Measurements from ENCODE around the gene KCNK4.
A peak's percentile ranks its signal among the peaks of the same experiment; 100 is the strongest.

KCNK4 gene

GRCh38 chr11:64340671-64341335 lies 49.7 kb downstream of the KCNK4 start:
- DNase-seq (ENCODE audit: low read depth in 2 of 2): no peak
- TF ChIP-seq, protein P1, sequence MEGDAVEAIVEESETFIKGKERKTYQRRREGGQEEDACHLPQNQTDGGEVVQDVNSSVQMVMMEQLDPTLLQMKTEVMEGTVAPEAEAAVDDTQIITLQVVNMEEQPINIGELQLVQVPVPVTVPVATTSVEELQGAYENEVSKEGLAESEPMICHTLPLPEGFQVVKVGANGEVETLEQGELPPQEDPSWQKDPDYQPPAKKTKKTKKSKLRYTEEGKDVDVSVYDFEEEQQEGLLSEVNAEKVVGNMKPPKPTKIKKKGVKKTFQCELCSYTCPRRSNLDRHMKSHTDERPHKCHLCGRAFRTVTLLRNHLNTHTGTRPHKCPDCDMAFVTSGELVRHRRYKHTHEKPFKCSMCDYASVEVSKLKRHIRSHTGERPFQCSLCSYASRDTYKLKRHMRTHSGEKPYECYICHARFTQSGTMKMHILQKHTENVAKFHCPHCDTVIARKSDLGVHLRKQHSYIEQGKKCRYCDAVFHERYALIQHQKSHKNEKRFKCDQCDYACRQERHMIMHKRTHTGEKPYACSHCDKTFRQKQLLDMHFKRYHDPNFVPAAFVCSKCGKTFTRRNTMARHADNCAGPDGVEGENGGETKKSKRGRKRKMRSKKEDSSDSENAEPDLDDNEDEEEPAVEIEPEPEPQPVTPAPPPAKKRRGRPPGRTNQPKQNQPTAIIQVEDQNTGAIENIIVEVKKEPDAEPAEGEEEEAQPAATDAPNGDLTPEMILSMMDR (IDR thresholded peaks at IDR 0.05; ENCODE audit: low read depth, low read length): no peak
- H3K4me3 ChIP-seq (replicated peaks in 1 of 2; ENCODE audit: low read depth in 2 of 2, low read length in 2 of 2): no peak overlapping the region

GRCh38 chr11:64341429-64341828 lies 50.3 kb downstream of the KCNK4 start:
- H3K4me3 ChIP-seq (replicated peaks in 1 of 2; ENCODE audit: low read depth in 2 of 2, low read length in 2 of 2): no peak overlapping the region
- TF ChIP-seq, protein P1 (IDR thresholded peaks at IDR 0.05; ENCODE audit: low read depth, low read length): no peak
- no peak for DNase-seq (ENCODE audit: low read depth in 2 of 2)

DNA sequence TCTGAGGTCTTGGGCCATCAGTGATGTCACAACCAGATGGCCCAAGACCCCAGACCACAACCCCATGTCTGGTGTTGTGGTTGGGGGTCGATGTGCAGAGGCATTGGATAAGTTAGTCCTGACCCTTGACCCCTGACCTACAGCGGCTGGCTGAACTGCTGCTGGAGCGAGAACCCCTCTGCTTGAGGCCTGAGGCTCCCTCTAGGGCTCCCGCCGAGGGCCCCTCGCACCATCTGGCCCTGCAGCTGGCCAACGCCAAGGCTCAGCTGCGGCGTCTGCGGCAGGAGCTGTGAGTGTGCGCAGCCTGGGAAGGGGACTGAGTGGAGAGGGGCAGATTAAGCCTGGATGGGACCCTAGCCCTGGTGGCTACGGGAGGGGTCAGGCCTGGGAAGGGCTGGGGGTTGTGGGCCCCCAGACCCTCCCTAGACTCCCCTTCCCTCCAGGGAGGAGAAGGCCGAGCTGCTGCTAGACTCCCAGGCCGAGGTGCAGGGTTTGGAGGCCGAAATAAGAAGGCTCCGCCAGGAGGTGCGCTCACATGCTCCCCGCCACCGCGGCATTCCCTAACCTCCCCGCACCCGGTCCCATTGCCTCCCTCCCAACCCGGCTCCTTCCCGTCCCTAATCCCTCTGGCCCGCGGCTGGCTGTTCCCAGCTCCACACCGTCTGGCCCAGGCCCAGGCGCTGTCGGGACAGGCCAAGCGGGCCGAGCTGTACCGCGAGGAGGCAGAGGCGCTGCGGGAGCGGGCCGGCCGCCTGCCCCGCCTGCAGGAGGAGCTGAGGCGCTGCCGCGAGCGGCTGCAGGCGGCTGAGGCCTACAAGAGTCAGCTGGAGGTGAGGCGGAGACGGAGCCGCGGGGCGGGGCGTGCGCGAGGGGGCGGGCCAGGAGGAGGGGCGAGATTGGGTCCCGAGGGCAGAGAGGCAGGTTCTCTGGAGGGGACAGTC lies 51.0 kb downstream of the KCNK4 start:
- DNase-seq (ENCODE audit: low read depth in 2 of 2): peak; percentile 87 to 91
- peak overlapping the region; percentile 33 to 48 for H3K4me3 ChIP-seq (replicated peaks in 1 of 2; ENCODE audit: low read depth in 2 of 2, low read length in 2 of 2)
- TF ChIP-seq, protein P1 (IDR thresholded peaks at IDR 0.05; ENCODE audit: low read depth, low read length): no peak

GRCh38 chr11:64342869-64343745 lies 52.0 kb downstream of the KCNK4 start:
- DNase-seq (ENCODE audit: low read depth in 2 of 2): no peak
- peak overlapping the region in 1 of 2 donors; percentile 34 for H3K4me3 ChIP-seq (replicated peaks in 1 of 2; ENCODE audit: low read depth in 2 of 2, low read length in 2 of 2)
- TF ChIP-seq, protein P1 (IDR thresholded peaks at IDR 0.05; ENCODE audit: low read depth, low read length): no peak

DNA sequence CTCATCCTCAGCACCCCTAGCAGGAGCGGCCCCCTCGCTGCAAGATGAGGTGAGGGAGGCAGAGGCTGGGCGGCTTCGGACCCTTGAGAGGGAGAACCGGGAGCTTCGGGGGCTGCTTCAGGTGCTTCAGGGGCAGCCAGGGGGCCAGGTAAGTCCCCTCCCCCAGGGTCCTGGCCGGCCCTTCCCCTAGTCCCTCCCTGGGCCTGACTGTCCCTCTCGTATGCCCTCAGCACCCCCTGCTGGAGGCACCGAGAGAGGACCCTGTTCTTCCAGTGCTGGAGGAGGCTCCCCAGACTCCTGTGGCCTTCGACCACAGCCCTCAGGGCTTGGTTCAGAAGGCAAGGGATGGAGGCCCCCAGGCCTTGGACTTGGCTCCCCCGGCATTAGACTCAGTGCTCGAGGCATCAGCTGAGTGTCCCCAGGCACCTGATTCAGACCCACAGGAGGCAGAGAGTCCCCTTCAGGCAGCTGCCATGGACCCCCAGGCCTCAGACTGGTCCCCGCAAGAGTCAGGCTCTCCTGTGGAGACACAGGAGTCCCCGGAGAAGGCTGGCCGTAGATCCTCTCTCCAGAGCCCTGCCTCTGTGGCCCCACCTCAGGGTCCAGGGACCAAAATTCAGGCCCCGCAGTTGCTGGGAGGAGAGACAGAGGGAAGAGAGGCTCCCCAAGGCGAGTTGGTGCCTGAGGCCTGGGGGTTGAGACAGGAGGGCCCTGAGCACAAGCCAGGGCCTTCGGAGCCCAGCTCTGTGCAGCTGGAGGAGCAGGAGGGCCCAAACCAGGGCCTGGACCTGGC lies 52.9 kb downstream of the KCNK4 start:
- TF ChIP-seq, protein P1 (IDR thresholded peaks at IDR 0.05; ENCODE audit: low read depth, low read length): peak; percentile 40
- no peak overlapping the region for H3K4me3 ChIP-seq (replicated peaks in 1 of 2; ENCODE audit: low read depth in 2 of 2, low read length in 2 of 2)
- DNase-seq (ENCODE audit: low read depth in 2 of 2): peak in 1 of 2 donors; percentile 18

- TF ChIP-seq, protein P1 (IDR thresholded peaks at IDR 0.05; ENCODE audit: low read depth, low read length): no peak
- no peak overlapping the region for H3K4me3 ChIP-seq (replicated peaks in 1 of 2; ENCODE audit: low read depth in 2 of 2, low read length in 2 of 2)
- DNase-seq (ENCODE audit: low read depth in 2 of 2): no peak
Observed at GRCh38 chr11:64344787-64345186, 53.7 kb downstream of the KCNK4 start.

All from cardiac fibroblast (primary cell).